ENCODE data around the gene PCDH9.

GRCh38 chr13:66950666-66951065 lies 279.5 kb downstream of the PCDH9 start:
- TF ChIP-seq CTCF (IDR thresholded peaks at IDR 0.05): no peak
- no peak for TF ChIP-seq POLR2A (IDR thresholded peaks at IDR 0.05)
